Astrocyte (in vitro differentiated cells and primary cell): ENCODE results near the gene ADARB2. TPM values are rescaled to one million over a fixed set of nuclear protein-coding genes. Genes with fewer than 3 reads are reported as not detected.

ENCODE experiments used
- DNase-seq: peaks from one replicate; pipeline ENCODE4 v3.0.0-alpha.2; 2010; ENCODE audit warnings: low read depth
- FAIRE-seq: peaks from 2 replicates; lab custom pipeline; 2011; peaks lifted over from hg19 to GRCh38; lab: Jason Lieb, UNC
- H2AFZ ChIP-seq: 2 replicates; pipeline ENCODE4 v1.6.0; 2012; ENCODE audit warnings: low read depth, low read length, inconsistent platforms
- H3K27ac ChIP-seq: 2 replicates; pipeline ENCODE4 v1.5.1; 2011; ENCODE audit warnings: low read depth, low read length, inconsistent platforms
- H3K27me3 ChIP-seq: 2 replicates; pipeline ENCODE4 v1.6.0; 2011; ENCODE audit warnings: low read length, inconsistent platforms; ENCODE audit not compliant: insufficient read depth
- H3K36me3 ChIP-seq: 2 replicates; pipeline ENCODE4 v1.5.1; 2011; ENCODE audit warnings: low read length, inconsistent platforms; ENCODE audit not compliant: insufficient read depth
- H3K4me1 ChIP-seq: 2 replicates; pipeline ENCODE4 v1.5.1; 2011; ENCODE audit warnings: low read length, inconsistent platforms; ENCODE audit not compliant: insufficient read depth
- H3K4me2 ChIP-seq: 2 replicates; pipeline ENCODE4 v1.6.0; 2012; ENCODE audit warnings: low read length, inconsistent platforms
- H3K4me3 ChIP-seq: 2 replicates; pipeline ENCODE4 v1.5.1; 2011; ENCODE audit warnings: low read depth, mild to moderate bottlenecking, low read length, inconsistent platforms; ENCODE audit not compliant: insufficient read depth
- H3K79me2 ChIP-seq: 2 replicates; pipeline ENCODE4 v1.6.0; 2012; ENCODE audit warnings: mild to moderate bottlenecking, low read length, inconsistent platforms; ENCODE audit not compliant: insufficient read depth
- H3K9ac ChIP-seq: 2 replicates; pipeline ENCODE4 v1.6.0; 2012; ENCODE audit warnings: mild to moderate bottlenecking, low read length, inconsistent platforms
- H3K9me3 ChIP-seq: 2 replicates; pipeline ENCODE4 v1.5.1; 2012; ENCODE audit warnings: low read depth, mild to moderate bottlenecking, low read length, inconsistent platforms; ENCODE audit not compliant: insufficient read depth
- H4K20me1 ChIP-seq: 2 replicates; pipeline ENCODE4 v1.6.0; 2012; ENCODE audit warnings: low read length, inconsistent platforms; ENCODE audit not compliant: insufficient read depth
- H3K27ac Mint-ChIP-seq: one replicate; pipeline ENCODE4 v1.8.0; 2021; ENCODE audit warnings: mild to moderate bottlenecking, mixed read lengths; ENCODE audit not compliant: unreplicated experiment
- H3K27me3 Mint-ChIP-seq: one replicate; pipeline ENCODE4 v1.8.0; 2021; ENCODE audit warnings: low read depth, mixed read lengths; ENCODE audit not compliant: unreplicated experiment
- H3K36me3 Mint-ChIP-seq: one replicate; pipeline ENCODE4 v1.8.0; 2021; ENCODE audit warnings: low read depth, mixed read lengths; ENCODE audit not compliant: unreplicated experiment
- H3K4me1 Mint-ChIP-seq: one replicate; pipeline ENCODE4 v1.8.0; 2021; ENCODE audit warnings: low read depth, mixed read lengths; ENCODE audit not compliant: unreplicated experiment
- H3K4me3 Mint-ChIP-seq: one replicate; pipeline ENCODE4 v1.8.0; 2021; ENCODE audit warnings: mild to moderate bottlenecking, moderate library complexity, mixed read lengths; ENCODE audit not compliant: unreplicated experiment
- H3K9me3 Mint-ChIP-seq: one replicate; pipeline ENCODE4 v1.8.0; 2021; ENCODE audit warnings: mild to moderate bottlenecking, mixed read lengths; ENCODE audit not compliant: unreplicated experiment
- EZH2 ChIP-seq: IDR thresholded peaks from 2 replicates; pipeline ENCODE4 v1.6.1; 2012; ENCODE audit warnings: mild to moderate bottlenecking, low read length, inconsistent platforms; ENCODE audit not compliant: insufficient read depth
- total RNA-seq: library from RNA; stranded (reverse); gene quantifications from 2 replicates; pipeline ENCODE4 v1.2.1, GENCODE V29; 2021
- TF ChIP-seq, protein P1 (sequence below): IDR thresholded peaks from 2 replicates; pipeline ENCODE4 v1.5.1; 2011; ENCODE audit warnings: low read depth, mild to moderate bottlenecking, inconsistent platforms, low read length, moderate library complexity; ENCODE audit not compliant: insufficient read depth

The ADARB2 gene
- total RNA-seq, 1 donor from 2014 or later: 0.18 TPM

GRCh38 chr10:1653321-1653720 is 84.0 kb downstream of the ADARB2 start:
- H2AFZ ChIP-seq: no peak overlapping the region
- TF ChIP-seq EZH2: no peak
- TF ChIP-seq, protein P1, sequence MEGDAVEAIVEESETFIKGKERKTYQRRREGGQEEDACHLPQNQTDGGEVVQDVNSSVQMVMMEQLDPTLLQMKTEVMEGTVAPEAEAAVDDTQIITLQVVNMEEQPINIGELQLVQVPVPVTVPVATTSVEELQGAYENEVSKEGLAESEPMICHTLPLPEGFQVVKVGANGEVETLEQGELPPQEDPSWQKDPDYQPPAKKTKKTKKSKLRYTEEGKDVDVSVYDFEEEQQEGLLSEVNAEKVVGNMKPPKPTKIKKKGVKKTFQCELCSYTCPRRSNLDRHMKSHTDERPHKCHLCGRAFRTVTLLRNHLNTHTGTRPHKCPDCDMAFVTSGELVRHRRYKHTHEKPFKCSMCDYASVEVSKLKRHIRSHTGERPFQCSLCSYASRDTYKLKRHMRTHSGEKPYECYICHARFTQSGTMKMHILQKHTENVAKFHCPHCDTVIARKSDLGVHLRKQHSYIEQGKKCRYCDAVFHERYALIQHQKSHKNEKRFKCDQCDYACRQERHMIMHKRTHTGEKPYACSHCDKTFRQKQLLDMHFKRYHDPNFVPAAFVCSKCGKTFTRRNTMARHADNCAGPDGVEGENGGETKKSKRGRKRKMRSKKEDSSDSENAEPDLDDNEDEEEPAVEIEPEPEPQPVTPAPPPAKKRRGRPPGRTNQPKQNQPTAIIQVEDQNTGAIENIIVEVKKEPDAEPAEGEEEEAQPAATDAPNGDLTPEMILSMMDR: no peak
- H3K4me1 ChIP-seq: no peaks in the 10 kb centered on the region
- H3K27me3 ChIP-seq: no peaks in the 10 kb centered on the region
- H3K27ac ChIP-seq: no peak overlapping the region
- H3K4me3 Mint-ChIP-seq: no peak overlapping the region
- H3K9me3 ChIP-seq: peaks cover 17% of the 10 kb centered on the region
- H3K27me3 Mint-ChIP-seq: peaks cover 45% of the 10 kb centered on the region
- no peak for FAIRE-seq
- no peaks in the 10 kb centered on the region for H3K36me3 ChIP-seq
- H4K20me1 ChIP-seq: no peaks in the 10 kb centered on the region
- no peak for DNase-seq
- H3K4me1 Mint-ChIP-seq: peaks cover 3% of the 10 kb centered on the region
- H3K9ac ChIP-seq: no peak overlapping the region
- no peak overlapping the region for H3K27ac Mint-ChIP-seq
- no peak overlapping the region for H3K4me3 ChIP-seq
- H3K4me2 ChIP-seq: no peak overlapping the region
- no peaks in the 10 kb centered on the region for H3K9me3 Mint-ChIP-seq
- H3K79me2 ChIP-seq: no peaks in the 10 kb centered on the region
- peaks cover 1% of the 10 kb centered on the region for H3K36me3 Mint-ChIP-seq

- Histone ChIP-seq H3K27me3 (no peaks in the 10 kb centered on the region), H4K20me1 (no peaks in the 10 kb centered on the region), H2AFZ (no peak overlapping the region), H3K9me3 (peaks cover 17% of the 10 kb centered on the region), H3K4me3 (no peak overlapping the region), H3K36me3 (no peaks in the 10 kb centered on the region), H3K4me1 (no peaks in the 10 kb centered on the region), H3K79me2 (no peaks in the 10 kb centered on the region), H3K27ac (no peak overlapping the region), H3K9ac (no peak overlapping the region), H3K4me2 (no peak overlapping the region)
- no peak for TF ChIP-seq EZH2
- TF ChIP-seq, protein P1: no peak
- Mint-ChIP-seq H3K27me3 (peaks cover 37% of the 10 kb centered on the region), H3K4me1 (no peaks in the 10 kb centered on the region), H3K27ac (no peak overlapping the region), H3K4me3 (no peak overlapping the region), H3K9me3 (no peaks in the 10 kb centered on the region), H3K36me3 (no peaks in the 10 kb centered on the region)
- DNase-seq (no peak), FAIRE-seq (no peak)
Measured at GRCh38 chr10:1652151-1652550, 85.2 kb downstream of the ADARB2 start.

DNA sequence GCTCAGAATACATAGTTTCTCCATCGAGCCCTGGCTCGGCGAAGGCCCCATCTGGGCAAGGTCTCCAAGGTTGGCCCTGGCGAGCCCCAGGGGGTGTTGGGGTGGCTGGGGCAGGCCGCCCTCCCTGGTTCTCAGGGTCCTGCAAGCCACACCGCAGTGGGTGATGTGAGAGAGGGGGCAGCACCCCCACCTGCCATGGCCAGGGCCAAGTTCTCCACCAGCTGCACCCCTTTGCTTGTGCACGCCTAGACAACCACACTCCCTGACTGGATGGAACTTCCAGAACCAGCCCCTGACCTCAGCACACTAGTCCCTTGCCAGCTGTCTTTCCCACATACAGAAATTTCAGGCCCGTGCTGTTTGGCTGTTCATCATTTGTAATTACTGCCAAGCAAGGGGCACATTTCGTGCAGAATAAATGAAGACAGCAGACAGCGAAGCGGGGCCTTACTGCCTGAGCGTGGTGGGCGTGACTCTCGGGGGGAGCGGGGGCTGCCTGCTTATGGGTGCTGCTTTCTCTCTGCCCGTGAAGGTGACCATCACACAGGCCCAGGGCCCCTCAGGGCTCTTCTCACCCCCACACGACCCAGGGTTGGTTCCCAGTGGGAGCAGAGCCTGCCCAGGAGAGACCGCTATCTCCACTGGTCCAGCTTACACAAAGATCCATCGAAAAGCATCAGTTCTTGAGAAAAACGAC is 85.9 kb downstream of the ADARB2 start:
- no peak for TF ChIP-seq EZH2
- TF ChIP-seq, protein P1: no peak

More for the DNA sequence above, 85.9 kb downstream of the ADARB2 start:
- Histone ChIP-seq H3K79me2 (no peaks in the 10 kb centered on the region), H3K27me3 (no peaks in the 10 kb centered on the region), H3K36me3 (no peaks in the 10 kb centered on the region), H3K4me3 (no peak overlapping the region), H3K27ac (no peak overlapping the region), H2AFZ (no peak overlapping the region), H3K9ac (no peak overlapping the region), H3K4me1 (no peaks in the 10 kb centered on the region), H4K20me1 (no peaks in the 10 kb centered on the region), H3K4me2 (no peak overlapping the region), H3K9me3 (peaks cover 20% of the 10 kb centered on the region)
- Mint-ChIP-seq H3K9me3 (no peaks in the 10 kb centered on the region), H3K27me3 (peaks cover 42% of the 10 kb centered on the region), H3K4me1 (no peaks in the 10 kb centered on the region), H3K36me3 (no peaks in the 10 kb centered on the region), H3K27ac (no peak overlapping the region), H3K4me3 (no peak overlapping the region)
- FAIRE-seq (no peak), DNase-seq (no peak)
